GM19467 (cell line): ENCODE data around the gene XPNPEP2.

Source experiments
- ATAC-seq: cut with Tn5 transposase; IDR thresholded peaks from one replicate; pipeline ENCODE4 v1.9.1; 2021; ENCODE audit warnings: mild to moderate bottlenecking, moderate library complexity; ENCODE audit not compliant: unreplicated experiment

XPNPEP2 gene, protein sequence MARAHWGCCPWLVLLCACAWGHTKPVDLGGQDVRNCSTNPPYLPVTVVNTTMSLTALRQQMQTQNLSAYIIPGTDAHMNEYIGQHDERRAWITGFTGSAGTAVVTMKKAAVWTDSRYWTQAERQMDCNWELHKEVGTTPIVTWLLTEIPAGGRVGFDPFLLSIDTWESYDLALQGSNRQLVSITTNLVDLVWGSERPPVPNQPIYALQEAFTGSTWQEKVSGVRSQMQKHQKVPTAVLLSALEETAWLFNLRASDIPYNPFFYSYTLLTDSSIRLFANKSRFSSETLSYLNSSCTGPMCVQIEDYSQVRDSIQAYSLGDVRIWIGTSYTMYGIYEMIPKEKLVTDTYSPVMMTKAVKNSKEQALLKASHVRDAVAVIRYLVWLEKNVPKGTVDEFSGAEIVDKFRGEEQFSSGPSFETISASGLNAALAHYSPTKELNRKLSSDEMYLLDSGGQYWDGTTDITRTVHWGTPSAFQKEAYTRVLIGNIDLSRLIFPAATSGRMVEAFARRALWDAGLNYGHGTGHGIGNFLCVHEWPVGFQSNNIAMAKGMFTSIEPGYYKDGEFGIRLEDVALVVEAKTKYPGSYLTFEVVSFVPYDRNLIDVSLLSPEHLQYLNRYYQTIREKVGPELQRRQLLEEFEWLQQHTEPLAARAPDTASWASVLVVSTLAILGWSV

DNA sequence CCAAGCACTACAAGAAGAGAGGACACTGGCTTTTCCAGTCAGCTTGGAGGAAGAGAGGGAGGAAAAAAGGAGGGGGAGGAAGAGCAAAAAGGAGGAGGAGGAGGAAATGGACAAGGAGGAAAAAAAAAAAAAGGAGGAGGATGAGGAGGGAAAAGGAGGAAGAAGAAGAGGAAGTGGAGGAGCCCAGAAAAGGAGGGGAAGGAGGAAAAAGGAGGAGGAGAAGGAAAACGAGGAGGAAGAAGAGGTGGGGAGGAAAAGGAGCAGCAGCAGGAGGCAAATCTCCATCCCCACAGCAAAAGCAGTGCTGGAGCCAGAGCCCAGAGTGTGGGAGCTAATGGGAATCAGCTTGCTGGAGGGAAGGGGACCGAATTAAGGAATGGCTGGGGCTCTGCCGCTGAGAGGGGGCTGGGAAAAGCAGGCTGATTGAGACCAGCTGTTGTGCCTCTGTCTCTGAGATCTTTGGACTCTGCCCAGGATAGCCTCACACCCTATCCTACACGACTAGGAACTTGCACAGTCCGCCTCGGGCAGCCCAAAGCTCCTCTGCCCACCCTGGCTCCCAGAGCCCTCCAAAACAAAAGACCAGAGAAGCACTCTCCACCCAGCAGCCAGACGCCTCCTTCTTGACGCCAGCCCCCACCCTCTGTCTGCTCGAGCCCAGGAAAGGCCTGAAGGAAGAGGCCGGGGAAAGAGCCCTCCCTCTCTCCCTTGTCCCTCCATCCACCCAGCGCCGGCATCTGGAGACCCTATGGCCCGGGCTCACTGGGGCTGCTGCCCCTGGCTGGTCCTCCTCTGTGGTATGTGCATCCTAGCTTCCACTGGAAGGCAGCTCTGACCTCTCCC is at the start of gene XPNPEP2:
Gene XPNPEP2 (plus strand): TSS at position 514 of the 843 bp plus-strand sequence. CDS start 235 bp downstream, at position 749.
- no peak for ATAC-seq

DNA sequence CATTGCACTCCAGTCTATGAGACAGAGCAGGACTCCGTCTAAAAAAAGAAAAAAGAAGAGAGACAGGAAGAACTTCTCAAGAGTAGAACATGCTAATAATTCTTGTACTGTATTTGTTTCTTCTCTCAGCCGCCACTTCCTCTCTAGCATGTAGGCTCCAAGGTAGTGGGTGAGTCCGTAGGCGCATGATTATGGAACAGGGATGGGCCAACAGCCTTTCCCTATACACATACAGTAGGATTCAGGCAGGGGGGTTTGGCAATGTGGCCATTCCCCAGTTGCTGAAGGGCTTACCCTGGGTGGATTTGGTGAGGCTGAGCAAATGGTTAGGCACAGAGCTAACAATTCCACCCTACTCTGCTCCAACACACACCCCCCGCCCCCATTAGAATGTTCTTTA is 49.0 kb upstream of the XPNPEP2 start:
- ATAC-seq, result no peak

DNA sequence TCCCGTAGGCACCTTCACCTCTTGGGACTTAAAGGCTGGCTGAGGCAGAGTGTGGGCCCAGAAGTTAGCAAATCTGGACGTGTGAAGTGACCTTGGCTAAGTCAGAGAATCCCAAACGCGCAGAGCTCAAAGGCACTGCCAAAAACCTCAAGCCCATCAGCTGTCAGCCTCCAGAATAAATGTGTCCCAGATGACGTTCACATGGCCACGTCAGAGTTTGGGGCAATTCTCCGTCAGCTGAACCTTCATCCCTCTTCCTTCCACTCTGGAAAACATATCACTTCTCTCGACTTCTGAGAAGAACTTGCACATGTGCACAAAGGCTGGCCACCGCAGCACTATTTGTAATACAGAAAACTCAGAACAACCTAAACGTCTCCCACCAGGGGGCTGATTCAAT is 48.3 kb upstream of the XPNPEP2 start:
- ATAC-seq, result no peak

DNA sequence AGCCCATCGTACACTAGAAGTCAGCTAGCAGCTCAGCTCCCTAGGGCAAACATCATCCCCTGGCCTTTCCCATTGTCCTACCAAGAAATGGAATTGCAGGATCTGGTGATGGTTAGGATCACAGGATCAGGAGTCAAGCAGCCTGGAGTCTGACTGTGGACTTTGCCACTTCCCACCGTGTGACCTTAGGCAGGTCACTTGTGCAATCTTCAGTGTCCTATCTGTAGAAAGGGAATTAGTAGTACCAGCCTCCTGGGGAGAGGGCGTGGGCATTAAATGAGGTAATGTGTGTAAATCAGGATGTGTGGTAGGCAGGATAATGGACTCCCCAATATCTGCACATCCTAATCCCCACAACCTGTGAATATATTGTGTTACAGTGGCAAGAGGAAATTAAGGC is 45.4 kb upstream of the XPNPEP2 start:
- no peak for ATAC-seq

DNA sequence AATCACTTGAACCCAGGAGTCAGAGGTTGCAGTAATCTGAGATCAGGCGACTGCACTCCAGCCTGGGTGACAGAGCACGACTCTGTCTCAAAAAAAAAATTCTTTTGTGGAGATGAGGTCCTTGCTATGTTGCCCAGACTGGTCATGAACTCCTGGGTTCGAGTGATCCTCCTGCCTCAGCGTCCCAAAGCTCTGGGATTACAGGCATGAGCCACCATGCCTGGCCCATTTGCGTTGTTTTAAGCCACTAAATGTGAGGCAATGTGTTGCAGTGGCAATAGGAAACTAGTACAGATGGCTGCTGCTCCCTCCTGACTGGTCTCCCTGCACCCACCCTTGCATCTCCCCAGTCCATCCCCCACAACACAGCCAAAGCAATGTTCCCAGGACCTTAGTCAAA is 44.0 kb upstream of the XPNPEP2 start:
- no peak for ATAC-seq

DNA sequence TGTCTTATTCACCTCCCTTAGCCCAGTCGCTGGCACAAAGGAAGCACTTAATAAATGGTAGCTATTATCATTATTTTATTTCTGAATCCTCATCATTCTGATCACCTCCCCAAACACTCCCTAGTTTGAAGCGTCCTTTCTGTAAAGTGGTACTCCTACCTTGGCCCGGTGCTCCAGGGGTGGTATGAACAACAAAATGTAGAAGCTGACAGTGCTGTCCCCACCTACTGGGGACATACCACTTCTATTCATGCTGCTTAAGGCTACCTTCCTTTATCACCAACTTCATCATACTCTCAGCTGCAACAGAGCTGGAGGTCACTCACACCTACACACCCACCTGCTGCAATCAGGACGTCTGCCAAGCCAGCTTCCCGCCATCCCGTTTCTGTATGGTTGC is 43.2 kb upstream of the XPNPEP2 start:
- no peak for ATAC-seq

DNA sequence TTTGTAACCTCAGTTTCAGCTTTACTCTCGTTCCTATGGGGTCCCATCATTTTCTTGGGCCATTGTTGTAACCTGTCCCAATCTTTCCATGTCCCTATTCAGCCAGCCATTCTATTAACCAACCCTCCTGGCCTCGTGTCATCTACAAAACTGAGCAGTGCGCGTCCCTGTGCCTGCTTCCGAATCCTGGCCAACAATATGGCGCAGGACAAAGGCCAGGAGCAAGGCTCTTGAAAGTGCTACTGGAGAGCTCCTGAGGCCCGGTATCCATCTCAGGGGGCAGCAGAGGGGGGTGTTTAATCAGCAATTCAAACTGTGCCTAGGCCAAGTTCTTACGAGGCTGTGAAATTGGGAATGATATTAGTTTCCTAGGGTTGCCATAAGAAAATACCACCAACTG is 42.8 kb upstream of the XPNPEP2 start:
- ATAC-seq, result no peak

DNA sequence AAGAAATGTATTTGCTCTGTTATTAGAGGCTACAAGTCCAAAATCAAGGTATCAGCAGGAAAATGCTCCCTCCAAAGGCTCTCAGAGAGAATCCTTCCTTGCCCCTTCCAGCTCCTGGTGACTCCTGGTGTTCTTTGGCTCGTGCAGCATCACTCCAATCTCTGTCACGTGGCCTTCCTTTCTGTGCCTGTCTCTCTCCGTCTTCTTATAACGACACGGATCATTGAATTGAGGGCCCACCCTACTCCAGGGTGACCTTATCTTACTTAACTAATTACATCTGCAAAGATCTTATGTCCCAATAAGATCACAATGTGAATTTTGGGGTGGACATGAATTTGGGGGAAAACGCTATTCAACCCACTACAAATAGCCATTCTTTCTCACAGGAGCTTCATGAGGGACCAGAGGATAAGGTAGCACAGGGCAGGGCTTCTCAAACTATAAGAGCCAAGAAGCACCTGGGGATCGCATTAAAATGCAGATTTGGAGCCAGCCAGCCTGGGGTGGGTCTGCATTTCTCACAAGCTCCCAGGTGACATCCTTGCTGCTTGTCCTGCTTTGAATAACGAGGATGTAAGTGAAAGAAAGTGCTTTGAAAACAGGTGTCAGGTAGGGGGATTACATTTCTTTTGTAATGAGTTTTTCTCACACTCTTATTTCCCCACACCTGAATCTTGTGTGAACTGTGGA is 42.2 kb upstream of the XPNPEP2 start:
- no peak for ATAC-seq

DNA sequence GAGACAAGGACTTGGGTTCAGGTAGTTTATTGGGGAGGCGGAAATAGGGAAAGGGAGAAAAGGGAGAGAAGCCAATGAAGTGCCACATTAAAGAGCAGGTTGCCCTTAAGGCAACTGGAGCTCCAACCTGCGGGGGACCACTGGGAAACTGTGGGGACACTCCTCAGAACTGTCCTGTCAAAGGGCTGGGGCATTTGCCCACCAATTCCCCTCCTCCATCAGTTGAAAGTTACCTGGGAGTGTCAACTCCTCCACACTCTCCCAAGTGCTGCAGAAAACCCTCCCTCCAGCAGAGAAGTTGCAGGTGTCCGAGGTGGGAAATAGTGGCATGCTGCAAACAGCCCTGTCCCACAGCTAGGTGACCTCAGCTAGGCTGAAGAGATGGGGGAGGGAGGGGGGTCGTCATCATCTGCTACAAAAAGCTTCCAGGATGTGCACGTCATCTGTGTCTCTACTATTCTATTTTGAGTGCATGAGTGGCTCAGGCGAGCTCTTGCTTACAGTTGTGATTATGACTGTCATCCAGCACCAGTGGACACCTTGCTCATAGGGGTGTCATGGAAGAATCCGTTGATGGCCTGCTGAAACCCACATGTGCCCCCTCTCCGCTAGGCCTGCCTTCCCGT is 41.5 kb upstream of the XPNPEP2 start:
- ATAC-seq, result no peak

DNA sequence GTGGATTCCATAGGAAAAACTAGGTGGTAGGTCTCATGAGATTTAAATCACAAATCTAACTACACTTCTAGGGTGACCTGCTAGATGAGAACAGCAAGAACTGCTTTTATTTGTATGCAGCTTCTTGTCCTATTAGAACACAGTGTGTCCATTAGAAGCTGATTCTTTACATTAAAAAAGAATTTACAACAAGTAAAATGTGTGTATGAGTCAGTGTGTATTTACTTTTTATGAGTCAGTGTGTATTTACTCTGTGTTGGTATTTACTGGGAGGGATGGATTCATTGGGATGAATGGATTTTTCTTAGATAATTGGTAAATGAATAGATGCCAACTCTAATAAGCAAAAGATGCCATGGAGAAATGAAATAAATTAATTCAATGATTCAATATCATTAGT is 40.6 kb upstream of the XPNPEP2 start:
- ATAC-seq, result no peak

DNA sequence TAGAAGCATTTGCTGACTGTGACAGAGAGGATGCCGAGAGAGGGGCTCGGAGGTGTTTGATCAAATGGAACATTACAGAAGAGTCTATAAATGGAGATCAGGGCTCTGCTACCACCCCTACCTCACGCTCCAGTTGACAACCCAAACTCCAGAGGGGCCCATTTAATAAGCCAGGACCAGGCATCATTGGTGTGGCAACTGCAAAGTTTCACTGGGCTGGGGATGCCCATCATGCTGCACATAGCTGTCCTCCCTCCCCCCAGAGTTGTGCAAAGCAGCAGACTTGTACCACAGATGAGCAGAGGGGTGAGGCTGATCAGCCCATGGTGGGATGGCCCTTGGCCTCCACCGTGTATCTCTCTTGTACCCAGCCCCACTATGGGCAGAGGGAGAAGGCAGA is 38.2 kb upstream of the XPNPEP2 start:
- no peak for ATAC-seq

DNA sequence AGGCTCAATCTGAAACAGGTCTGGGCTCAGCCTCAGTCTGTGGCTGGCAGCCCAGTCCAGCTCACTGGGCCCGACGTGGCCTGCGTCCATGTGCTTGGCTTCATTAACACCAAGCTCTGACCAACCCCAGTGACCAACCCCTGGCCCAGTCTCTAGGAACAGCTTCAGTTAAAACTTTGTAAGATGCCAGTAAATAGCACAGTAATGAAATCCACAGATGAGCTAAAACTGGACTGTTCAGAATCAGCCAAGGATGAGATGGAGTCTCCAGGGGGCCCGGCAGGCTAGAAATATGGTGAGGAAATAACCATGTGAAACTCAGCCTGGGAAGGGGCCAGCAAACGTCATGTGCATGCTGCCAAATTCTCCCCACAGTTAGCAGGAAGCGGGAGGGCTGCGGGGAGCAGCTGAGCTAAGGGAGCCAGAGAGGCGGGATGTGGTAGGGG is 37.1 kb upstream of the XPNPEP2 start:
- ATAC-seq, result no peak

DNA sequence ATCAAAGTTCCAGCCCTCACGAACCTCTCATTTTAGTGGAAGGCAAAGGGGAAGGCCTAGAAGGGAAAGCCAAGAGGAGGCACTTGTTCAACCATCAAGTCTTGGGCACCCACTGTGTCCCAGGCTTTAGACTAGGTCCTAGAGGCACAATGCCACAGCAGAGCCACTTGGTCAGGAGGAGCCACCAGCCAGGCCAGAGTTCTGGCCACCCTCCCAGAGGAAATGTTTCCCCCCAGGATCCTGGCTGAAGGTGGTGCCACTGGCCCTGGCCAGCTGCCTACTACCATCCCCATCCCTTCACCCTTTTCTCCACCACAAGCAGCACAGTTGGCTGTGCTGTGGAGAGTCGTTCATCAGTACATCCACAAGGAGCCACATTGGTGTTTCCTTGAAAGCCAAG is 34.3 kb upstream of the XPNPEP2 start:
- no peak for ATAC-seq

DNA sequence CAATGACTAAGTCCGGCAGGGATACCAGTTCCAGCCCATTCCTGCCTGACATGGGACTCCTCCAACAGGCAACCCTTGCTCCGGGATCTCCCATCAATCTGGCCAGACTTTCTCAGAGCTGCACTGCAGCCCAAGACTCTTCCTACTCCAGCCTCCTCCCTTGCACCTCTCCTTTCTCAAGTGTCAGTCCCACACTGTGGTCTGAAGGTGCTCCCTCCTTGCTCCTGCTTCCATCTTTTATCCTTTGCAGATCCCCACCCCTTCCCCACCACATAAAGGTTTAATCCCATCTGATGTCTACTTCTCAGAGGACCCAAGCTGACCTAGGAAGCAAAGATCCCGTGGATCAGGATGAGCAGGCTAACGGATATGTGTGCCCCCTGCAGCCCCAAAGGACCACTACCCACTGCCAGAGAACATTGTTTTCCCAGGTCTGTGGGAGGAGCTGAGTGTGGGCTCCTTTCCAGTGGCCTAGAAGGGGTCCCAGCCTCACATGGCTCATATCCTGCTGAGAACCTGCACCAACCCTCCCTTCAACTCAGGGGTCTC is 33.3 kb upstream of the XPNPEP2 start:
- no peak for ATAC-seq

DNA sequence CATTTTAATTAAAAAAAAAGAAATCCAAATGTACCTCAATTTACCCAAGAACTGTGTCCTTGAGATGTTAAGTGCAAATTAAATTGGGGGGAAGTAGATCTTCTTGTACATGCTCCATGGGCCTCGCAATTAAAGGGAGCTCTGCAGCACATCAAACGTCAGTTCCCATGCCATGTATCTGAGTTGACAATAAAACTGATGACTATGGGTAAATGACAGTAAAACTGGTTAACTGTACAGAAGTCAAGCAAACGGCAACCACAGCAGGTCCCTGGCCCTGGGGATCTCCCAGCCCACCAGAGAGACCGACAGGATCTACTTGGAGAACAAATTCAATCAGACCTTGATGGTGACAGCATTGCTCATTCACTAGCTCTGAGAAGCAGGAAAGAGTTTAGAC is 32.8 kb upstream of the XPNPEP2 start:
- no peak for ATAC-seq

DNA sequence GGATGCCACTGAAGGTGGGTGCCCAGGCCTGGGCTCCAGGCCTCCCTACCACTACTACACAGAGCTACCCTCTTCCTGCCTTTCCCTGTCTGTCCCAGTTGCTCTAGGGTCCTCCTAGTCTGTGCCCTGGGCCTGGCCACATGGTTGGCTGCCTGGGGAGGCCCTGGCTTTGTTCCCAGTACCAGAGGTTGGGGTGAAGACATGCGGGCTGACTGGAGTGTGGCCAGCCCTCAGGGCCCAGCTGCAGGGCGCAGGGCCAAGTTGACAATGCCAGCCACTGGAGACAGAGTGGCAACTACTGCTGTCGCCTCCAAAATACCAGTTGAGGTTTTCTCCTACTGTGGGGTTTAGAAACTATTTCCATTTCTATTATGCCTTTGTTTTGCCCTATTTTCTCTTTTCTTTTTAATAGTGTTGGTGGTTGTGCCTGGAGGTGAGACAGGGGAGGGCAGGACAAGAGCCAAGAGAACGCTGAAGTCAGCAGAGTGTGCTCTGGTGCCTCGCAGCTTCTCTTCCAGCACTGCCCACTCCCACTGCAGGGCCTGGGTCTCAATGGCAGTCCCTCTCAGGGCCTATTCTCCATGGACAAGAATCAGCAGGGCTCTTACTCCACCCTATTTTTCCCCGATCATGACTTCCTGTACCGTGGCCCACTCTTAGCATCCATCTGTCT is 32.2 kb upstream of the XPNPEP2 start:
- ATAC-seq, result no peak

DNA sequence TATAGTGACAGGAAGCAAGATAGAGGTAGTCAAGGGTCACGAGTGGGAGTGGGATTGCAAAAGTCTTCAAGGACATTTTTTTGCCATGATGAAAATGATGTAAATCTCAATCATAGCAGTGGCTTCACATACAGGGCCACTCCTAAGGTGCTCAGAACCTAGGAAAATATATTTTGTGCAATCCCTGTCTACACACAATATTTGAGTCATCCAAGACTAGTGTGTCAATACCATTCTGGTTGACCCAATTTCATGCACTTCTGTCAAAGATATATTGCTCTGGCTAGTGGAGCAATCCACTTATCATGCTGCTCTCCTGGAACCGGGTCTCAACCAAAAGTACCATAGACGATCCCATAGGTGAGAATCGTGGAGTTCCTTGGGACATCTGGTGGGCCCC is 24.2 kb upstream of the XPNPEP2 start:
- ATAC-seq, result no peak

DNA sequence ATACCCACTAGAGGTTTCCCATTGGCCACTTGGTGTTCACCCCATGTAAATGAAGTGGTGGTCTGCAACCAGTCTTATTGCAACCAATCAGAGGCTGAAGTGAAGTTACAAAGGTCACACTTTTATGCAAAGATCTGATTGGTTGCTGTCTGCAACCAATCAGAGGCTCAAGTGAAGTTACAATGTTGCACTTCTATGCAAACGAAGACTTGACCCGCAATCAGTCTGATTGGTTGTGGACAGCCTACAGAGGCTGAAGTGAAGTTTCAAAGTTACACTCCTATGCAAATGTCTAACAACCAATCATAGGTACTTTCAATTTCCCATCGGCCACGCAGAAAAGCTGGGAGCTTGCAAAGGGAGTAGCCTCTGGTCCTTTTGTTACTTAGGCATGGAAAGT is 22.3 kb upstream of the XPNPEP2 start:
- ATAC-seq, result no peak

DNA sequence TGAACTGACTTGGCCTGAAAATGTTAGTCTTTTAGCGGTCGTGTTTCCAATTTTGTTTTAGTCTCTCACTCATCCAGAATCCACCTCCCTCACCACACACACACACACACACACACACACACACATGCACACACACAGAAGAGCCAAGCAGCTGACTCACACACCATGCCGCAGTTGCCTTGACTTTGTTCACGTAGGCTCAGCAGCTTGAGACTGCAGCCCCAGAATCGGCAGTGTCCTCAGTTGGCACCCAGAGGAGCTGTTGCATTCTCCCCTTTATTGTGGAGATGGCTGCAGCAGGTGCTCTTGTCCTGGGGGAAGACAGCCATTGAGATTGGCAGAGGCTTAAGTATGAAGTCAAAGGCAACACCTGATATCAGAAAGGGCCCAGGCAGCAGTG is 20.9 kb upstream of the XPNPEP2 start:
- no peak for ATAC-seq

DNA sequence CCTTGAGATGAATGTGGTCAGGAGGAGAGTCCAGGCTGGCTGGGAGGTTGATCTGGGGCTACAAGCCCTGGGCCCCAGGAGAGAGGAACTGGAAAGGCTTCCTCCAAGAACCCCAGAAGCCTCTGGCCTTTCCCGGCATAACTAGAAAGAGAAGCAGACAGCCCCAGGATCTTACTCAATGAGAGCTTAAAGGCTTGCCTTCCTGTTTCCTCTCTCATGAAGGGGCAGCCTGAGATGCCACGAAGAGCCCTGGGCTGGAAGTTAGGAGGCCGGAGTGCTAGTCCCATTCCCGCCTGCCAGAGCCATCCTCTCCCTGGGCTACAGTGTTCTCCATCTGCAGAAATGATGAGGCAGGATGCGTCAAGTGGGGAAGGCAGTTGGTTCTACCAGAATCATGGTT is 20.1 kb upstream of the XPNPEP2 start:
- ATAC-seq, result no peak
